HepG2 (cell line): ENCODE measurements around the gene FAF2. TPM values are rescaled to one million over a fixed set of nuclear protein-coding genes. Genes with fewer than 3 reads are reported as not detected.

Experiments
- ASH2L ChIP-seq: fragments of 300-600, 200-600 bp; sonication (generic); IDR thresholded peaks from 2 replicates; pipeline ENCODE4 v1.7.0; 2017; ENCODE audit warnings: low read depth, mild to moderate bottlenecking, moderate library complexity, mixed read lengths, low read length; ENCODE audit not compliant: insufficient read length
- FIP1L1 ChIP-seq: fragments of 200-400 bp; formaldehyde crosslinking; IDR thresholded peaks from 2 replicates; pipeline ENCODE4 v1.6.1; 2018; ENCODE audit warnings: low read depth, mild to moderate bottlenecking, low read length, moderate library complexity, borderline replicate concordance; ENCODE audit not compliant: insufficient read depth
- FOXA1 ChIP-seq, 2 experiments: fragments of 450-650 bp in 1 of 2; sonication (generic) in 1 of 2; formaldehyde crosslinking in 1 of 2; IDR thresholded peaks; 2 replicates each; pipeline versions ENCODE4 v1.4.0 to v1.6.1; 2016 to 2020; ENCODE audit warnings: missing genetic modification reagents in 1 of 2
- FOXC1 ChIP-seq: sonication (generic); formaldehyde crosslinking; IDR thresholded peaks from 2 replicates; pipeline ENCODE4 v1.8.0; 2022; ENCODE audit warnings: mild to moderate bottlenecking, missing genetic modification reagents, borderline replicate concordance
- FOXK2 ChIP-seq: fragments of 450-650 bp; IDR thresholded peaks from 2 replicates; pipeline ENCODE4 v1.6.1; 2016
- SP4 ChIP-seq: sonication (generic); formaldehyde crosslinking; IDR thresholded peaks from 2 replicates; pipeline ENCODE4 v1.8.1; 2023; ENCODE audit warnings: mild to moderate bottlenecking, missing genetic modification reagents
- TCF7 ChIP-seq: sonication (generic); IDR thresholded peaks from 2 replicates; pipeline ENCODE4 v1.6.1; 2016; ENCODE audit warnings: antibody characterized with exemption, low read depth
- ZBTB7B ChIP-seq: sonication (generic); formaldehyde crosslinking; IDR thresholded peaks from 2 replicates; pipeline ENCODE4 v1.4.0; 2020; ENCODE audit warnings: missing genetic modification reagents
- ZNF12 ChIP-seq: sonication (generic); formaldehyde crosslinking; IDR thresholded peaks from 2 replicates; pipeline ENCODE4 v1.5.0; 2020; ENCODE audit warnings: missing genetic modification reagents
- polyA plus RNA-seq, 8 experiments: library from polyadenylated mRNA; depleted of rRNA in 3 of 8; stranded (reverse) in 7 of 8; unstranded in 1 of 8; fragments of >200 nt; fragmentation: Illumina TruSeq in 4 of 8; extraction: Trizol in 4 of 8; gene quantifications; 2 replicates each; pipeline versions ENCODE4 v1.2.1 to v1.2.3, GENCODE V29; 2011 to 2016; ENCODE audit warnings: low read depth in 4 of 8, missing spikeins in 1 of 8, mixed read lengths in 1 of 8; ENCODE audit not compliant: insufficient read depth in 1 of 8
- total RNA-seq, 5 experiments: library from RNA; depleted of rRNA; stranded (reverse); fragments of >200 nt; fragmentation: Illumina TruSeq; extraction: Trizol; gene quantifications; 2 replicates each; pipeline ENCODE4 v1.2.3, GENCODE V29; 2016; ENCODE audit warnings: low read depth in 1 of 5
- TF ChIP-seq, protein P1 (sequence below): sonication (generic); formaldehyde crosslinking; IDR thresholded peaks from 2 replicates; pipeline ENCODE4 v1.5.0; 2020; ENCODE audit warnings: mild to moderate bottlenecking, missing genetic modification reagents, moderate library complexity
- TF ChIP-seq, protein P2 (sequence below): sonication (generic); formaldehyde crosslinking; IDR thresholded peaks from 2 replicates; pipeline ENCODE4 v1.4.0; 2020; ENCODE audit warnings: missing genetic modification reagents
- TF ChIP-seq, protein P3 (sequence below): sonication (generic); formaldehyde crosslinking; IDR thresholded peaks from 2 replicates; pipeline ENCODE4 v1.4.0; 2020; ENCODE audit warnings: mild to moderate bottlenecking, missing genetic modification reagents
- TF ChIP-seq, protein P4 (sequence below): sonication (generic); IDR thresholded peaks from 2 replicates; pipeline ENCODE4 v1.6.1; 2016; ENCODE audit warnings: low read depth, borderline replicate concordance
- TF ChIP-seq, protein P5 (sequence below): IDR thresholded peaks from 2 replicates; pipeline ENCODE4 v1.6.1; 2012; ENCODE audit warnings: inconsistent platforms
- TF ChIP-seq, protein P6 (sequence below): sonication (generic); formaldehyde crosslinking; IDR thresholded peaks from 2 replicates; pipeline ENCODE4 v1.9.0; 2022; ENCODE audit warnings: low read depth, missing genetic modification reagents
- TF ChIP-seq, protein P7 (sequence below): sonication (generic); formaldehyde crosslinking; IDR thresholded peaks from 2 replicates; pipeline ENCODE4 v1.5.0; 2020; ENCODE audit warnings: missing genetic modification reagents

Gene FAF2
- total and polyA plus RNA-seq, 2 of the 13 experiments (the other 11 are each of a cell fraction or from before 2014, with no cell fraction given) = 27.8 to 34.3 TPM

DNA sequence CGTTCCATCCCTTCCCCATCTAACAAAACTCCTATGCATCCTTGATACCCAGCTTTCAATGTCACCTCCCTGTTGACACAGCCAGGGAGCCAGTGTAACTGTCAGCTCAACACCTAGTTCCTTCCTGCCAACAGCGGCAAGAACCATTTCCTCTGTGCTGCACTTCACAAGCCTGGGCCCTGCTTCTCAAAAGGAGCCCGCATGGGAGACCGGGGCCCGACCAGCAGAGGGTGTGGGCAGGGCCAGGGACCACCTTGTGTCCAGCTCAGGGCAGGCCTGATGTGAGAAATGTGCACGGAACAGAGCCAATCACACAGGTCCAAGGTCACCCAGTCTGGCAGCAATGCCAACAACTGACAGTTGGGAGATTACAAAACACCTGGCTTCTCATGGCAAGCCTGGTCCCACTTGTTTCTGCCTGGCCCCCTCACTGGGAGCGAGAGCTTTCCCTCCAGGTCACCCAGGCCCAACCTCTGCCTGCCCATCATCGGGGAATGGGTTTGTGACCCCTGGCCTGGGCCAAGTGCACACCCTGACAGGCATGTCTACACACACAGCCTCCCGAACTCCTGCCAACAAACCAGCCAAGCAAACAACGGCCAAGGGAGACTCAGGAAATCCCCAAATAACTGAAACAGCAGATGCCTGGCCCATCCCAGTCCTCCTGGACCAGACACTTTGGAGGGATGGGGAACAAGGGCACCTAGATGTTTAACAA, 85.9 kb downstream of the FAF2 start (continued):
- TF ChIP-seq, protein P1, sequence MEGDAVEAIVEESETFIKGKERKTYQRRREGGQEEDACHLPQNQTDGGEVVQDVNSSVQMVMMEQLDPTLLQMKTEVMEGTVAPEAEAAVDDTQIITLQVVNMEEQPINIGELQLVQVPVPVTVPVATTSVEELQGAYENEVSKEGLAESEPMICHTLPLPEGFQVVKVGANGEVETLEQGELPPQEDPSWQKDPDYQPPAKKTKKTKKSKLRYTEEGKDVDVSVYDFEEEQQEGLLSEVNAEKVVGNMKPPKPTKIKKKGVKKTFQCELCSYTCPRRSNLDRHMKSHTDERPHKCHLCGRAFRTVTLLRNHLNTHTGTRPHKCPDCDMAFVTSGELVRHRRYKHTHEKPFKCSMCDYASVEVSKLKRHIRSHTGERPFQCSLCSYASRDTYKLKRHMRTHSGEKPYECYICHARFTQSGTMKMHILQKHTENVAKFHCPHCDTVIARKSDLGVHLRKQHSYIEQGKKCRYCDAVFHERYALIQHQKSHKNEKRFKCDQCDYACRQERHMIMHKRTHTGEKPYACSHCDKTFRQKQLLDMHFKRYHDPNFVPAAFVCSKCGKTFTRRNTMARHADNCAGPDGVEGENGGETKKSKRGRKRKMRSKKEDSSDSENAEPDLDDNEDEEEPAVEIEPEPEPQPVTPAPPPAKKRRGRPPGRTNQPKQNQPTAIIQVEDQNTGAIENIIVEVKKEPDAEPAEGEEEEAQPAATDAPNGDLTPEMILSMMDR = no peak; the same call in 1 of the 2 replicates
- peak; percentile 24 for TF ChIP-seq ASH2L
- TF ChIP-seq, protein P2, sequence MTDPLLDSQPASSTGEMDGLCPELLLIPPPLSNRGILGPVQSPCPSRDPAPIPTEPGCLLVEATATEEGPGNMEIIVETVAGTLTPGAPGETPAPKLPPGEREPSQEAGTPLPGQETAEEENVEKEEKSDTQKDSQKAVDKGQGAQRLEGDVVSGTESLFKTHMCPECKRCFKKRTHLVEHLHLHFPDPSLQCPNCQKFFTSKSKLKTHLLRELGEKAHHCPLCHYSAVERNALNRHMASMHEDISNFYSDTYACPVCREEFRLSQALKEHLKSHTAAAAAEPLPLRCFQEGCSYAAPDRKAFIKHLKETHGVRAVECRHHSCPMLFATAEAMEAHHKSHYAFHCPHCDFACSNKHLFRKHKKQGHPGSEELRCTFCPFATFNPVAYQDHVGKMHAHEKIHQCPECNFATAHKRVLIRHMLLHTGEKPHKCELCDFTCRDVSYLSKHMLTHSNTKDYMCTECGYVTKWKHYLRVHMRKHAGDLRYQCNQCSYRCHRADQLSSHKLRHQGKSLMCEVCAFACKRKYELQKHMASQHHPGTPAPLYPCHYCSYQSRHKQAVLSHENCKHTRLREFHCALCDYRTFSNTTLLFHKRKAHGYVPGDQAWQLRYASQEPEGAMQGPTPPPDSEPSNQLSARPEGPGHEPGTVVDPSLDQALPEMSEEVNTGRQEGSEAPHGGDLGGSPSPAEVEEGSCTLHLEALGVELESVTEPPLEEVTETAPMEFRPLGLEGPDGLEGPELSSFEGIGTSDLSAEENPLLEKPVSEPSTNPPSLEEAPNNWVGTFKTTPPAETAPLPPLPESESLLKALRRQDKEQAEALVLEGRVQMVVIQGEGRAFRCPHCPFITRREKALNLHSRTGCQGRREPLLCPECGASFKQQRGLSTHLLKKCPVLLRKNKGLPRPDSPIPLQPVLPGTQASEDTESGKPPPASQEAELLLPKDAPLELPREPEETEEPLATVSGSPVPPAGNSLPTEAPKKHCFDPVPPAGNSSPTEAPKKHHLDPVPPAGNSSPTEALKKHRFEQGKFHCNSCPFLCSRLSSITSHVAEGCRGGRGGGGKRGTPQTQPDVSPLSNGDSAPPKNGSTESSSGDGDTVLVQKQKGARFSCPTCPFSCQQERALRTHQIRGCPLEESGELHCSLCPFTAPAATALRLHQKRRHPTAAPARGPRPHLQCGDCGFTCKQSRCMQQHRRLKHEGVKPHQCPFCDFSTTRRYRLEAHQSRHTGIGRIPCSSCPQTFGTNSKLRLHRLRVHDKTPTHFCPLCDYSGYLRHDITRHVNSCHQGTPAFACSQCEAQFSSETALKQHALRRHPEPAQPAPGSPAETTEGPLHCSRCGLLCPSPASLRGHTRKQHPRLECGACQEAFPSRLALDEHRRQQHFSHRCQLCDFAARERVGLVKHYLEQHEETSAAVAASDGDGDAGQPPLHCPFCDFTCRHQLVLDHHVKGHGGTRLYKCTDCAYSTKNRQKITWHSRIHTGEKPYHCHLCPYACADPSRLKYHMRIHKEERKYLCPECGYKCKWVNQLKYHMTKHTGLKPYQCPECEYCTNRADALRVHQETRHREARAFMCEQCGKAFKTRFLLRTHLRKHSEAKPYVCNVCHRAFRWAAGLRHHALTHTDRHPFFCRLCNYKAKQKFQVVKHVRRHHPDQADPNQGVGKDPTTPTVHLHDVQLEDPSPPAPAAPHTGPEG (CRISPR knock-in tag) = no peak
- no peak for TF ChIP-seq FOXK2
- TF ChIP-seq FOXC1 (CRISPR knock-in tag) = no peak
- no peak for TF ChIP-seq SP4
- no peak for TF ChIP-seq TCF7
- TF ChIP-seq, protein P3, sequence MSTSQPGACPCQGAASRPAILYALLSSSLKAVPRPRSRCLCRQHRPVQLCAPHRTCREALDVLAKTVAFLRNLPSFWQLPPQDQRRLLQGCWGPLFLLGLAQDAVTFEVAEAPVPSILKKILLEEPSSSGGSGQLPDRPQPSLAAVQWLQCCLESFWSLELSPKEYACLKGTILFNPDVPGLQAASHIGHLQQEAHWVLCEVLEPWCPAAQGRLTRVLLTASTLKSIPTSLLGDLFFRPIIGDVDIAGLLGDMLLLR (CRISPR knock-in tag) = peak; percentile 43; the same call in 1 of the 2 replicates
- TF ChIP-seq, protein P4, sequence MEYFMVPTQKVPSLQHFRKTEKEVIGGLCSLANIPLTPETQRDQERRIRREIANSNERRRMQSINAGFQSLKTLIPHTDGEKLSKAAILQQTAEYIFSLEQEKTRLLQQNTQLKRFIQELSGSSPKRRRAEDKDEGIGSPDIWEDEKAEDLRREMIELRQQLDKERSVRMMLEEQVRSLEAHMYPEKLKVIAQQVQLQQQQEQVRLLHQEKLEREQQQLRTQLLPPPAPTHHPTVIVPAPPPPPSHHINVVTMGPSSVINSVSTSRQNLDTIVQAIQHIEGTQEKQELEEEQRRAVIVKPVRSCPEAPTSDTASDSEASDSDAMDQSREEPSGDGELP = peak; percentile 24; the same call in 1 of the 2 replicates
- TF ChIP-seq, protein P5, sequence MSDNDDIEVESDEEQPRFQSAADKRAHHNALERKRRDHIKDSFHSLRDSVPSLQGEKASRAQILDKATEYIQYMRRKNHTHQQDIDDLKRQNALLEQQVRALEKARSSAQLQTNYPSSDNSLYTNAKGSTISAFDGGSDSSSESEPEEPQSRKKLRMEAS = peak; percentile 48
- TF ChIP-seq FOXA1 (IDR thresholded peaks at IDR 0.05) = no peak
- peak; percentile 78 for TF ChIP-seq FOXA1 (CRISPR knock-in tag; IDR thresholded peaks at IDR 0.05)
- TF ChIP-seq, protein P6, sequence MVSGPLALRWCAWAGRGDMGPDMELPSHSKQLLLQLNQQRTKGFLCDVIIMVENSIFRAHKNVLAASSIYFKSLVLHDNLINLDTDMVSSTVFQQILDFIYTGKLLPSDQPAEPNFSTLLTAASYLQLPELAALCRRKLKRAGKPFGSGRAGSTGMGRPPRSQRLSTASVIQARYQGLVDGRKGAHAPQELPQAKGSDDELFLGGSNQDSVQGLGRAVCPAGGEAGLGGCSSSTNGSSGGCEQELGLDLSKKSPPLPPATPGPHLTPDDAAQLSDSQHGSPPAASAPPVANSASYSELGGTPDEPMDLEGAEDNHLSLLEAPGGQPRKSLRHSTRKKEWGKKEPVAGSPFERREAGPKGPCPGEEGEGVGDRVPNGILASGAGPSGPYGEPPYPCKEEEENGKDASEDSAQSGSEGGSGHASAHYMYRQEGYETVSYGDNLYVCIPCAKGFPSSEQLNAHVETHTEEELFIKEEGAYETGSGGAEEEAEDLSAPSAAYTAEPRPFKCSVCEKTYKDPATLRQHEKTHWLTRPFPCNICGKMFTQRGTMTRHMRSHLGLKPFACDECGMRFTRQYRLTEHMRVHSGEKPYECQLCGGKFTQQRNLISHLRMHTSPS (CRISPR knock-in tag) = peak; percentile 81
- TF ChIP-seq FIP1L1 = no peak
- no peak for TF ChIP-seq ZNF12 (CRISPR knock-in tag)
- TF ChIP-seq, protein P7, sequence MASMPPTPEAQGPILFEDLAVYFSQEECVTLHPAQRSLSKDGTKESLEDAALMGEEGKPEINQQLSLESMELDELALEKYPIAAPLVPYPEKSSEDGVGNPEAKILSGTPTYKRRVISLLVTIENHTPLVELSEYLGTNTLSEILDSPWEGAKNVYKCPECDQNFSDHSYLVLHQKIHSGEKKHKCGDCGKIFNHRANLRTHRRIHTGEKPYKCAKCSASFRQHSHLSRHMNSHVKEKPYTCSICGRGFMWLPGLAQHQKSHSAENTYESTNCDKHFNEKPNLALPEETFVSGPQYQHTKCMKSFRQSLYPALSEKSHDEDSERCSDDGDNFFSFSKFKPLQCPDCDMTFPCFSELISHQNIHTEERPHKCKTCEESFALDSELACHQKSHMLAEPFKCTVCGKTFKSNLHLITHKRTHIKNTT (CRISPR knock-in tag) = no peak
- TF ChIP-seq ZBTB7B = 0 out of 2 replicates have a peak, but pooled peaks have one; percentile 40
